GM19035 (cell line): Measurements from ENCODE around the gene UBE2E1.

Experiments used
- ATAC-seq: cut with Tn5 transposase; IDR thresholded peaks from one replicate; pipeline ENCODE4 v1.9.1; 2021; ENCODE audit not compliant: unreplicated experiment

Gene UBE2E1

DNA sequence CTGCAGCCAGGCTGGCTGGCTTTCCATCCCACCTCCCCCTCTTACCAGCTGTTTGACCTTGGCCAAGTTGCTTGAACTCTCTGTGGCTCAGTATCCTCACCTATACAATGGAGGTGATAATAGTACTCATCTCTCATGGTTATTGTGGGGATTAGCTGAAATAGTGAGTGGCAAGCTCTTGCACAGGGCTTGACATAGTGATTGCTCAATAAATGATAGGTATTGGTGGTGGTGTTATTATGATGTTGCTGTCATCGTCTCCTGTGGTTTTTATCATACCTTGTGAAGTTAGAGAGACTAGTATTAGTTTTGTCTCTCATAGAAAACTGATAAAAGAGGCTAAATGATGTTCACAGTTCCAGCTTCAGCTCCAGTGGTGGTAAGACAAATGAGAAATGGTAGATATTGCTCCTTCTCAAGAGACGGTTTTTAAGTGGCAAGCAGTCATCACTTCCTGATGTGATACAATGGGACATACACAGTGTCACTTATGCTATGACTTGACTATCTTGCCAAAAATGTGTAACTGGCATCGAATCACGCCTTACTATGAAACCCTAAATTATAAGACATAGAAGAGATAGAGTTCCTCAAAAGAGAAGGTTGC lies 12.1 kb upstream of the UBE2E1 start:
- ATAC-seq: no peak

DNA sequence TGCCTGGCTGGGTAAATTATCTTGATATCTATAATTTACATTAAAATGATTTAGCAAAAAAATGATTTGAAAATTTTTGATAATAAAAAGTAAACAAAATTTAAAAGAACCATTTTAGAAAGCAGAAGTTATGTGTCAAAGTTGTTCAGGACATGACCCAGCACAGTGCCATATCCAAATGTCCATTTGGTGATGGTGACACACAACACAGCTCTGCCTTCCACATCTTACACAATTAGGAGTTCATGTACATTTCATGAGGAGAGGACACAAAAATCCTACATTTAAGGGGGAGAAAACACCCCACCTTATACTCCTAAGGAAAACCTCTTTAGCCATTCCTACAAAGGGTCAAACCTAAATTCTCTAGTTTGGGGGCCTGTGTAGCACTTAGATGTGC lies 10.7 kb upstream of the UBE2E1 start:
- no peak for ATAC-seq

DNA sequence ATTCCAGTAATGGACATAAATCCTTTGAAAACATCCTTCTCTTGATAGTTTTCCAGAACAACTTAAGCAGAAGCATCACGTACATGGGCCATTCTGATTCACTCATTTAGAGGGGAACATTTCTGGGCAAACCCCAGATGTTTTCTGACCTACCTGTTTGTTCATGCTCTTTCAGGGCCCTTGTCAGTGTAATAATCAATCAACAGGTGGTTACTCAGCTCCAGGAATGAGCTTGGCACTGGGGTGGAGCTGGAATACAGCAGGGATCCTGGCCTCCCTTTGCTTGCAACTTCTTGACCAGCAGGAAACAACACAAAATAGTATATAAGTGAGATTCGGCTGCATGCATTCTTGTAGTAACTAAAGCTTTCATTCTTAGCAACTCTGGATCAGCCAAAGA lies 9.2 kb upstream of the UBE2E1 start:
- ATAC-seq: no peak

DNA sequence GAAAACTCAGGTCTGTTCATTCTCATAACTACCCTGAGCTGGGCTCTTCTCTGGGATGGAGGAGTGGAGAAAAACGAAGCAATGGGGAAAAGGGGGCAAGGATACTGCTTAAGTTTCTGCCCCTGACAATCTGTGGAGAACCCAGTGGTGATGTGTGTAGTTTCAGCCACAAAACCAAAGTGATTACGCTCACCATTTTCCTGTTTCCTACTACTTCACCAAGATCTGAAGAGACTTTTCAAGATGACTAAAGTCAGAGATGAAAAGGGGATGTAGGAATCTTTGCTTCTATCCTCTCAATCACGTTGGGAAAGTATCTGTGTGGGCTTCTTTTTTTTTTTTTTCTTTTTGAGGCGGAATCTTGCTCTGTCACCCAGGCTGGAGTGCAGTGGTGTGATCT lies 8.3 kb upstream of the UBE2E1 start:
- peak; percentile 69 for ATAC-seq

DNA sequence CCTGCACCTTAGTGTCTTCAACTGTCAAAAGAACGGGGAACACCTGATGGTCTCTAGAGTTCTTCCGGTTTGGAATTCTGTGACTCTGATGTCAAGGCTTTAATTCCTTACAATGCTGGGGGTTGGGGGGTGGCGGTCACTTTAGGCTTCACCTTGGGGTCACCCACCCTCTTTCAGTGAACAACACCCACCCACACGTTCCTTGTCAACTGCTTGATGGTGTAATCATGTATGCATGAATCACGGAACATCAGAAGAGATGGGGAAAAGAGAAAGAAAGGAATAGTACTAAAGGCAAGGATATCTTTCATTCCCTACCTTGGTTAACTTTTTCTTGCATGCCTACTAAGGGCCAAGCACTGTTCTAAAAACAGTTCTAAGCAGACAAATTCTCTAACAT lies 7.3 kb upstream of the UBE2E1 start:
- no peak for ATAC-seq

DNA sequence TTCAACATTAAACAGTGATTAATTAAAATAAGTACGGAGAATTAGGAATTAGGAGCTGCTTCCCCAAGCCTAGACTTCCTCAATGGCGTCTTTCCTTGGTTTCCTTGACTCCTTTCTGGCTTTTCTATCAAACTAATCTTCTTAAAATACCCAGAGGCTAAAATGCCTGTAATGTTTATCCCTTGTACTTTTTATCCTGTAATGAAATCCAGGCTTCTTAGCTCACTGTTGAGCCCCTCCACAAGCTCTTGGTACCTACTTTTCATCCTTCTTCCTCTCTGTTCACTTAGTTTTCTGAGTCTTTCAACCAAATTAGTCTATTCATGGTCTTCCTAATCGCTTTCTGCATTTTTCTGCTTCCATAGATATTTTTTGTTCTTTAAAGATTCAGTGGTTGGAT lies 6.9 kb upstream of the UBE2E1 start:
- no peak for ATAC-seq

DNA sequence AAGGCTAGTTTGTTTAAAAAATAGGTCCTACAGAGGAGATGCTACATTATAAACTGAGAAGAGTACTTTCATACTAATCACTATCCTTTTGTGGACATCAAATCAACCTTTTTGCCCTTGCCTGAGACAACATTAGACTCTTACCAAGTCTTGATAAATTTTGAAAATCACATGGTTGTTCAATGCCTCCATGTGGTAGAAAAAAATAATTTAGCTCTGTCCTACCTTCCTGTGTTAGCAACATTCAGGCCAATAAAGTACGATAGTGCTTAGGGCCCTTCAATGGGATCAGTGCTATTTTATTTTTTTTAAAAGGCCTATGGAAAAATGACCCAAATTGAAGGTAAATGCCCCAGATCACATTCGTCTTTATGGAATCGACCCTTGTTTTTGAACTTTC lies 5.0 kb upstream of the UBE2E1 start:
- ATAC-seq: no peak

DNA sequence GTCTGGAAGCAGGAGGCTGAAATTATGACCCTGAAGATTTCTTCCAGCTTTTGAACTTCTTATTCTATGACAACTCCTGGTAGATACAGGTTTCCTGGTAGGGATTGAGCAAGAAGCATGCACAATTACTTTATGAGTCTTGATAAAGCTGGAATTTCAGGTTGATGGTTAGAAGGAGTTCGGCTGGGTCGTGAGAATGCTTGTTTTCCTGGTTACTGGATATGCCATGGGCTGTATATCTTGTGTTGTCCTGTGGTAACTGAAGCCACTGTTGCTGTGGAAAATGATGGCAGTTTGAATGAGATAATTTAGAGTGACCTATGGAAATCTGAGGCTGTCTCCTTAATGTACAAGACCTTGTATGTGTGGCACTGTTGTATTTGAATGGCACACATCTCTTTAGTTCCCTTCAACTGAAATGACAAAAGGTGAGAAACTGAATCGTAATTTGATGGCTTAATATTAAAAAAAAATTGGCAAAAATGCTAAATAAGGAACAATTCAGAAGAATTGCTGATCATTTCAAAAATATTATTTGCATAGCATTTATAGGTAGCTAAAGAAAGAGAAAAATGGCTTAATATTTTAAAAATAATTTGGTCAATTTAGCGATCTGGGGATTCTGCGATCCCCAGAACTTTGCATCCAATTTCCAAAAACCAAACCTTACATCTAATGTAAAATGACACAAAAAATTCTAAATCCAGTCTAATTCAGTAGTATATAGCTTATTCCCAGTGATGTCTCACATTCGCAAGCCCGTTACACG lies 1.1 kb upstream of the UBE2E1 start:
- no peak for ATAC-seq

DNA sequence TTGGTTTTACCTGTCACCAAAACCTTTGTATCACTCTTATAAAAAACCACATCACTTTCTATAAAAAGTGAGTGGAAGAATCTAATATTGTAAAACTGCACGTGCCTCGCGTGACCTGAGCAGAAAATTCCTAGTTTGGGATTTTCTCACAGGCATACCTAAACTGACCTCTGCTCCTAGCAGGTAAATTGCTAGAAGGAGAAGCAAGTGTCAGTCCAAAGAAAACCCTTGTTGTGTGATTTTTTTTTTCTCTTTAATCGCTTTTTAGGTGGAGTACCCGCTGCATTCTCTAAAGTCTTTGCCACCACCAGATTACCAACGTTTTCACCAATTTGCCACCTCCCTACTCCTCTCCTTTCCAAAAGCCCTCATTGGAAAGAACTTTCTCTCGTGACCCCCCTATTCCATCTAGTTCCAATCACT lies 534 bp upstream of the UBE2E1 start:
- no peak for ATAC-seq

DNA sequence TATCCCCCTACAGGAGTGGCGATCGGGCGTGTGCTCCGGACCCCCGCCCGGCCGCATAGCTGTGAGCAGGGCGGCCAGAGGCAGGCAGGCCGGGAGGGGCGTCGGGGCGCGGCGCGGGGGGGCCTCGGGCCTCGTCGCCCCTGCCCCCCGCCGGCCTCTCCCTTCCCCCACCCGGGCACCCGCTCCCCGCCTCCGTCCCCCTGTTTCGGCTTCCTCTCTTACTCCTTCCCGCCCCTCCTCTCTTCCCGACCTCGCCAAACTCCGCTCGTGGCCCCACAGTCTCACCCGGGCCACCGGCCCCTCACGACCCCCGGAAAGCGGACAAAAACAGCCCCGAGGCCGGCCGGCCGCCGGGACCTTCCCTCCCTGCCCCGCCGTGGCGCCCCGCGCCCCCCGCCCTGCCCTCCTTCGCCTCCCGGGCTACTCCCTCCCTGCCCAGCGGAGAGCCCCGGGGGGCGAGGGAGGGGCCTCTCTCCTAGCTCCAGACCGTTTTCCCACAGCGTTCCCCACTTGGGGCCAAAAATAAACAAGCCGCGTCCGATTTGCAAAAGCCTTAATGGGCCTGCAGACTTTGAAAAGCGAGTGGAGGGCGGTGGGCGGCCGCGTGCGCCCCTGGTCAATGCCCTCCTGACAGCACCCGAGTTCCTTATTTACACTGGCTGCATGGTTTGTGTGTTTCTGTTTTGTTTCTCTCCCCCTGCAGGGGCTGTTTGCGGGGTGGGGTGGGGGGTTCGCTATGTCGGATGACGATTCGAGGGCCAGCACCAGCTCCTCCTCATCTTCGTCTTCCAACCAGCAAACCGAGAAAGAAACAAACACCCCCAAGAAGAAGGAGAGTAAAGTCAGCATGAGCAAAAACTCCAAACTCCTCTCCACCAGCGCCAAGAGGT lies 1.0 kb downstream of the UBE2E1 start:
- peak; percentile 4 for ATAC-seq

DNA sequence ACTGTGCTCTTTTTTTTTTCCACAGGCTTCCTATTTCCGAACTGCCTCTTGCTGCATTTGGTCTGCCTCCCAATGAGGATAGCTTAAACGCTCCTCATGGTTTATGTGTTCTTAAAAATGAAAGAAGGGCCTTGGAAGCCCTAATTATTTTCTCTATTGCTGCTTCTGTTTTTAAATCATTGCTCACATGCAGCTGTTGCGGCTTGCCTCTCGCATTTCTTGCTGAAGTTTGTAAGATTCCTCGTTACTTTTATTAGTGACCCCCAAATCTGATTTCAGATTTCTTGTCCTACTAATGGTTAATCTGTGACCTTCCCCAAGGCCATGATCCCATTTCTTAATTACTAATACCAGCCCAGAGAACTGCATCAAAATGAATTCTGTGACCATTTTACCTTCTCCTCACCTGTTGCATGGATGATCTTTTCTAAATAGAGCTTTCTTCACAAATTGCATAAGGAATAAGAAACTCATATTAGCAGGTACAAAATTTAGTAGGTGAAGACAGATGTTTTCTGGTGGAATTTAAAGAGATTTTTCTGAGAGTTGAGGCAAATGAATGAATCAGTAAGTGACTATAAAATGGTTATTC lies 1.8 kb downstream of the UBE2E1 start:
- no peak for ATAC-seq

DNA sequence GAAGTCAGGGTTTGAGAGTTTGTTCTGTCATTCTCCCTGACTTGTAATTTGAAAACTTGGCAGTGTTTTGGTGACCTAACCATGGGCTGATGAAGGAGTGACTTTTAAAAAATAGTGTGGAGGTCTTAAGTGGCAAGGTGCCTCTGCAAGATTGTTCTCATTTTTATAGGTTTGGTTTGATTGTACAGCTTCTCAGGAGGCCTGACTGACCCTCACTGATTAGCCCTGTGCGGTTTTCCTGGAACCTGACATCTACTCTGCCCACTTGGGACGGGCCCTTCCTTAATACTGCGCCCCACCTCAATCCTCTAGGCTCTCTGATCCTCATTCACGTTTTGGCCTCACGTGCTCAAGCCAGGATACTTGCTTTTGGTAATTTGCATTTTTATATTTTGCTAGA lies 2.8 kb downstream of the UBE2E1 start:
- no peak for ATAC-seq

DNA sequence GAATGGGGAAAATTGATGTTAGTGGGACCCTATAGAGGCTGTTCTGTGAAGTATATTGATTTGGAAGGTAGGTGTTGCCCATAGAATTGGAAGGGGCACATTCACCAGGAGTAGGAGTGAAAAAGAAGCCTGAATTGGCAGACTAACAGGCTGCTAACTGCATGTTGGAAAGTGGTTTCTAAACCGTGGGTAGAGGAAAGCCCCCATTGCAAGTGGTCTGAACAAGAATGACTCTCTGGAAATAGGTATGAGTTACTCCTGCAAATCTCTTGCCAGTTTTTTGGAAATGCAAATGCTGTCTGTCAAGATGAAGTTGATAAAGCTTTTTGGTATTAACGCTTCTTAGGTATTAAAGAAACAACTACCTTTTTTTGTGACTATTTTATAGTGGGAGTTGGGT lies 3.5 kb downstream of the UBE2E1 start:
- no peak for ATAC-seq

DNA sequence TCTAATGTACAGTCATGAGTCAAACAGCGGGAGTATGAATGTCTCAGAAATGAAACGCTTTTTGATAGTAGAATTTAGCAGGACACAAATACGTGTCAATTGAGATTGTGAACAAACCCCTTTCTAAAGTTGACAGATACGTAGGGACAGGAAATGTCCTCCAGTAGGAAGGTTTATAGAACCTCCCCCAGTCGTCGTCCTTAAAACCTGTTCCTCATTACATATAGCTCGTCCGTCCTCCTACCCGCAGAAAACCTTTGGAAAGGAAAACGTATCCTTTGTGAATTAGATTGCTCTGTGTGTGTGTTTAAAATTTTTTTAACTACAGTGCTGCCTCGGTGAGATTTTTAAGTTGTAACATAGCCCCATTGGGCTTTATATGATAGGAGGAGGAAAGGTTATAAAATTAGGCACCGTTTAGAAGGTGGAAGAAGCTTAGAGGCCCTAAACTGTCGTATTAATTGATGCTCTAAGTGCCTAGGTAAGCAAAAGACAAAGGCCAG lies 4.1 kb downstream of the UBE2E1 start:
- no peak for ATAC-seq

DNA sequence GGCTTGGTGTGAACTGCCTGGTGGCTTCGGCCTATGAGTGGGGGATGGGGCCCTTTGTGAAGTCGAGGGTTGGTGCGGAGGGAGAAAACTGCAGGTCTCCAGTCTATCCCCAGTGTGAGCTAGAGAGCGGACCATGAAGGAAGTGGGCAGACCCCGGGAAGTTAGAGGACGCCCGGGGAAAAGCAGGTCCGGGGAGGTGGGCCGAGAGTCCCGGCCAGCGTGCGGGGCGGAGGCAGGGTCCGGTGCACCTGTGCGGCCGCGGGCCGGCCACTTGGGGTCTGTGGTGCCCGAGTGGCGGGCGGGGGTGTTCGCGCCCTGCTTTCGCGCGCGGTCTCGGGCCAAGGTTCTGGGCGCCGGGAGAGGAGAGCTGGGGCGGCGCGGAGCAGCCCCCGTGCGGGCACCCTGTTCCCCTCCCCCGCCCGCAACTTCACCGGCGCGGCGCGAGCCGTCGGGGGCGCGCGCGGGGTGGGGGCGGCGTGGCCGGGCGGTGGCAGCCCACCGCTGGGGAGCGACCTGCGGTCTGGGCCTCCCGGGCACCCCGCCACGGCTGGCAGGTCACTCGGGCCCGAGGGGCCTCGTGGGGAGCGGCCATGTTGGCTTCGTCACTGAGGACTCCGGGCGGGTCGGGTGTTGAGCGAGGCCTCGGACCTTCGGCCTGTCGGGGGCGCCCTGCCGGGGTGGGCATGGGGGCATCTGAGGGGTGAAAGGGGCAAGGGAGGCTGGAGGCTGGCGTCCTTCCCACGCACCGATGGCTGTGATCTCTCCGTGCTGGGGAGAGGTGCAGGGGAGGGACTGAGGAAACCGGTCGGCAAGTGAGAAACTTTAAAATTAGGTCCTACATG lies 4.8 kb downstream of the UBE2E1 start:
- ATAC-seq: peak; percentile 31

DNA sequence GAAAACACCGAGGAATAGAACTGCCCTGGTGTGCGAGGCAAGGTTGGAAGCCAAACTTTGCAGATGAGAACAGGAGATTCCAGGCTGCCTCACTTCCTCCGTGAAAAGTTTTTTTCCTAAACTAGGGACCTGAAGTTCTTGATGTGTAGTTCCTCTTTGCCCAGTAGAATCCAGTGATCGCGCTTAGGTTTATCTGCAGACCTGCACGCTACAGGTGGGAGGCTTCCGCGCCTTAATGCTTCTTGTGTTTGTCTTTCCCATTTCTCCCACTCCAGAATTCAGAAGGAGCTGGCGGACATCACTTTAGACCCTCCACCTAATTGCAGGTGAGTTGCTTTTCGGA lies 5.4 kb downstream of the UBE2E1 start:
- peak; percentile 2 for ATAC-seq

DNA sequence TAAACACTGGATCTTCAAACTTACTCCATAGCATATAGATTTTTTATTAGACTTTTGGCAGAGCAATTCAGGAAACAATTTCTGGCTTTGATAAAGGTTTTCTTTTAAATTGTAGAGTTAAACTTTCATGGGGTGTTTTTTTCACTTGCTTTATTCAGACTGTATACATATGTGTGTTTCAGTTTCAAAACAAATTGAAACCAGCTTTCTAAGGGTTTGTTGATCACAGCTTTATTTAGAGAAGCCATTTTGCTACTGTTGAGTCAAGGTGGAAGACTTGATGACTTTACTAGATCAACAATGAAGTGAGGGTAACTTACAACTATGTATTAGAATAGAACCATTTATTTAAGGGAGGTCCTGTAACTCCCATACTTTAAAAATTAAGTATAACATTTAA lies 6.2 kb downstream of the UBE2E1 start:
- peak; percentile 58 for ATAC-seq

DNA sequence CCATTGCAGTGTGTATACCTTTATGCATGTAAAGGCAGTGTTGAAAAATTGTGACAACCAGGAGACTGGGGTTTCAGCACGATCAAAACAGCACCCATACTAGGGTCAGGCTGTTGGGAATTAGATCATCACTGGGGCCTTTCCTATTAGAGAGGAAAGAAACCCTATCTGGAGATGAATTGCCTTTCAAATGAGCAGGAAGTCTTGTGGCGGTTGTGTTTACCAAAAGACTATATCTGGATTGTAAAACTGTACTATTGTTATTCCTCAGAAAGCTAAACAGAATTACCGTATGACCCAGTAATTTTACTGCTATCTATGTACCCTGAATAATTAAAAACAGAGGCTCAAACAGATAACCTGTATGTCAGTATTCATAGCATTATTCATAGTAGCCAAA lies 10.1 kb downstream of the UBE2E1 start:
- ATAC-seq: no peak

DNA sequence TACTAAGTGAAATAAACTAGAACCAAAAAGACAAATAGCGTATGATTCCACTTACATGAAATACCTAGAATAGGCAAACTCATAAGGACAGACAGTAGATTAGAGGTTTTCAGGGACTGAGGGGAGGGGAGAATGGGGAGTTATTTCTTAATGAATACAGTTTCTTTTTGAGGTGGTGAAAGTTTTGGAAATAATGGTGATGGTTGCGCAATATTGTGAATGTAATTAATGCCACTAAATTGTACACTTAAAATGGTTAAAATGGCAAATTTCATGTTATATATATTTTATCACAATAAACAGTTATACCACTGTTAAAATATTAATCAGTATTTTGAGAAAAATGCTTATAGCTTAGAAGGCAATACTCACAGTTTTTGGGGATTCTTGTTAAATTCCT lies 11.0 kb downstream of the UBE2E1 start:
- no peak for ATAC-seq

DNA sequence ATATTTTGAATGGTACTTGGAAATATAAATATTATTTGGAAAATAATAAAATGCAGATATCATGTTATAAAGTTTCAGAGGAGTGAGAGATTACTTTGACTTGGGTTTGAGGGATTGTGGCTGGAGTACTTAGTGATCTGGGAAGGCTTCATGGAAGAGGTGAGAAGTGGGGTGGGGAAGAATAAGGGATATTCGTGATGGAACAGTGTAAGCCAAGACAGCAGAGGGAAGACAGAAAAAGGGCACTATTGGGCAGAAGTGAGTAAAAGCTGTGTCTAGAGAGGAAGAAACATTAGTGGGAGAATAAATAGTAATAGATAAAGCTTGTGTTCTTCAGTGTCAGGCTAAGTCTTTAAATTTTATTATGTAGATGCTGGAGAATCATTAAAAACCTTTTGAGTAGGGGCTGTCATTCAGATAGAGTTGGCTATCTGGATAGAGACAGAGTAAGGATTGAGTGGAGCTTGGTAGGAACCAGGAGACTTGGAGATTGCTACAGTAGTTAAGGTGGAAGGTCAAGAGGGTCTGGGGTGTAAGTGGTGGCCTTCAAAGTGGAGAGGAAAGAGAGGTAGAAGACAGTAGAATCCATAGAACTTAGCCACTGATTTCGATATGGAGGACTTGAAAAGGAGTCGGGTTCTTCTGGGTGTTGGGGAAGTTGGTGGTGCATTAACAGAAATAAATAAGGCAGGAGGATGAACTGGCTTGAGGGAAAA lies 11.9 kb downstream of the UBE2E1 start:
- no peak for ATAC-seq
